ENCODE data around the gene DISC1. TPM values are rescaled to one million over a fixed set of nuclear protein-coding genes. Genes with fewer than 3 reads are reported as not detected.

The DISC1 gene
- total and polyA plus RNA-seq, 2 experiments from 2014 or later = 2.1 to 6.5 TPM

DNA sequence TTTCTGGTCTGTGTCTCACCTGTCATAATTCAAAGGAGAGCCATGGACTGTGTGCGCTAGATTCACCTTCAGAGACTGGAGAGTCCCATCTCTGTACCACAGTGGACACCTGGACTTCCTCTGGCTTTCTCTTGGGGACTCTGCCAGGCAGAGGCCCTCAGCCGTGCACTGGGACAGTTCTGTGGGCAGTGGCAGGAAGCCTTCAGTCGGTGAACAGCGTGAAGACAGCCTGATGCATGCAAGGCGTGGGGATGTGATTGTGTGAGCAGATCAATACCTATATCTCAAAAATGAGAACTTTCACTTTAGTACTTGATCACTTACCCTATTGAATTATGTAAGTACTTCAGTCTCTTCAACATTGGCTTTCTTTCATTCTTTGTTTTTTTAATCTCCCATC is 245.3 kb downstream of the DISC1 start:
- no peak overlapping the region for H3K4me3 ChIP-seq
- peaks cover 7% of the 10 kb centered on the region; the same call in 1 of the 2 replicates for H3K9me2 ChIP-seq (ENCODE audit: insufficient read depth)
- peaks cover 8% of the 10 kb centered on the region for H3K27me3 Mint-ChIP-seq (ENCODE audit: insufficient read depth, low read depth, poor library complexity)
- H3K9me3 Mint-ChIP-seq = no peaks in the 10 kb centered on the region; the same call in 2 of the 3 replicates
- H2AFZ ChIP-seq = no peak overlapping the region
- no peak for TF ChIP-seq ZNF114 (CRISPR knock-in tag; IDR thresholded peaks at IDR 0.05)
- no peak for TF ChIP-seq ZNF331 (CRISPR knock-in tag; IDR thresholded peaks at IDR 0.05; ENCODE audit: low read depth)
- TF ChIP-seq, protein P1, sequence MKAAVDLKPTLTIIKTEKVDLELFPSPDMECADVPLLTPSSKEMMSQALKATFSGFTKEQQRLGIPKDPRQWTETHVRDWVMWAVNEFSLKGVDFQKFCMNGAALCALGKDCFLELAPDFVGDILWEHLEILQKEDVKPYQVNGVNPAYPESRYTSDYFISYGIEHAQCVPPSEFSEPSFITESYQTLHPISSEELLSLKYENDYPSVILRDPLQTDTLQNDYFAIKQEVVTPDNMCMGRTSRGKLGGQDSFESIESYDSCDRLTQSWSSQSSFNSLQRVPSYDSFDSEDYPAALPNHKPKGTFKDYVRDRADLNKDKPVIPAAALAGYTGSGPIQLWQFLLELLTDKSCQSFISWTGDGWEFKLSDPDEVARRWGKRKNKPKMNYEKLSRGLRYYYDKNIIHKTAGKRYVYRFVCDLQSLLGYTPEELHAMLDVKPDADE (IDR thresholded peaks at IDR 0.05) = no peak
- TF ChIP-seq, protein P2, sequence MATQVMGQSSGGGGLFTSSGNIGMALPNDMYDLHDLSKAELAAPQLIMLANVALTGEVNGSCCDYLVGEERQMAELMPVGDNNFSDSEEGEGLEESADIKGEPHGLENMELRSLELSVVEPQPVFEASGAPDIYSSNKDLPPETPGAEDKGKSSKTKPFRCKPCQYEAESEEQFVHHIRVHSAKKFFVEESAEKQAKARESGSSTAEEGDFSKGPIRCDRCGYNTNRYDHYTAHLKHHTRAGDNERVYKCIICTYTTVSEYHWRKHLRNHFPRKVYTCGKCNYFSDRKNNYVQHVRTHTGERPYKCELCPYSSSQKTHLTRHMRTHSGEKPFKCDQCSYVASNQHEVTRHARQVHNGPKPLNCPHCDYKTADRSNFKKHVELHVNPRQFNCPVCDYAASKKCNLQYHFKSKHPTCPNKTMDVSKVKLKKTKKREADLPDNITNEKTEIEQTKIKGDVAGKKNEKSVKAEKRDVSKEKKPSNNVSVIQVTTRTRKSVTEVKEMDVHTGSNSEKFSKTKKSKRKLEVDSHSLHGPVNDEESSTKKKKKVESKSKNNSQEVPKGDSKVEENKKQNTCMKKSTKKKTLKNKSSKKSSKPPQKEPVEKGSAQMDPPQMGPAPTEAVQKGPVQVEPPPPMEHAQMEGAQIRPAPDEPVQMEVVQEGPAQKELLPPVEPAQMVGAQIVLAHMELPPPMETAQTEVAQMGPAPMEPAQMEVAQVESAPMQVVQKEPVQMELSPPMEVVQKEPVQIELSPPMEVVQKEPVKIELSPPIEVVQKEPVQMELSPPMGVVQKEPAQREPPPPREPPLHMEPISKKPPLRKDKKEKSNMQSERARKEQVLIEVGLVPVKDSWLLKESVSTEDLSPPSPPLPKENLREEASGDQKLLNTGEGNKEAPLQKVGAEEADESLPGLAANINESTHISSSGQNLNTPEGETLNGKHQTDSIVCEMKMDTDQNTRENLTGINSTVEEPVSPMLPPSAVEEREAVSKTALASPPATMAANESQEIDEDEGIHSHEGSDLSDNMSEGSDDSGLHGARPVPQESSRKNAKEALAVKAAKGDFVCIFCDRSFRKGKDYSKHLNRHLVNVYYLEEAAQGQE (IDR thresholded peaks at IDR 0.05; ENCODE audit: unreplicated experiment) = no peak
- TF ChIP-seq, protein P3, sequence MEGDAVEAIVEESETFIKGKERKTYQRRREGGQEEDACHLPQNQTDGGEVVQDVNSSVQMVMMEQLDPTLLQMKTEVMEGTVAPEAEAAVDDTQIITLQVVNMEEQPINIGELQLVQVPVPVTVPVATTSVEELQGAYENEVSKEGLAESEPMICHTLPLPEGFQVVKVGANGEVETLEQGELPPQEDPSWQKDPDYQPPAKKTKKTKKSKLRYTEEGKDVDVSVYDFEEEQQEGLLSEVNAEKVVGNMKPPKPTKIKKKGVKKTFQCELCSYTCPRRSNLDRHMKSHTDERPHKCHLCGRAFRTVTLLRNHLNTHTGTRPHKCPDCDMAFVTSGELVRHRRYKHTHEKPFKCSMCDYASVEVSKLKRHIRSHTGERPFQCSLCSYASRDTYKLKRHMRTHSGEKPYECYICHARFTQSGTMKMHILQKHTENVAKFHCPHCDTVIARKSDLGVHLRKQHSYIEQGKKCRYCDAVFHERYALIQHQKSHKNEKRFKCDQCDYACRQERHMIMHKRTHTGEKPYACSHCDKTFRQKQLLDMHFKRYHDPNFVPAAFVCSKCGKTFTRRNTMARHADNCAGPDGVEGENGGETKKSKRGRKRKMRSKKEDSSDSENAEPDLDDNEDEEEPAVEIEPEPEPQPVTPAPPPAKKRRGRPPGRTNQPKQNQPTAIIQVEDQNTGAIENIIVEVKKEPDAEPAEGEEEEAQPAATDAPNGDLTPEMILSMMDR (conservative IDR thresholded peaks at IDR 0.05; ENCODE audit: low read depth in 2 of 2) = no peak
- TF ChIP-seq, protein P4, sequence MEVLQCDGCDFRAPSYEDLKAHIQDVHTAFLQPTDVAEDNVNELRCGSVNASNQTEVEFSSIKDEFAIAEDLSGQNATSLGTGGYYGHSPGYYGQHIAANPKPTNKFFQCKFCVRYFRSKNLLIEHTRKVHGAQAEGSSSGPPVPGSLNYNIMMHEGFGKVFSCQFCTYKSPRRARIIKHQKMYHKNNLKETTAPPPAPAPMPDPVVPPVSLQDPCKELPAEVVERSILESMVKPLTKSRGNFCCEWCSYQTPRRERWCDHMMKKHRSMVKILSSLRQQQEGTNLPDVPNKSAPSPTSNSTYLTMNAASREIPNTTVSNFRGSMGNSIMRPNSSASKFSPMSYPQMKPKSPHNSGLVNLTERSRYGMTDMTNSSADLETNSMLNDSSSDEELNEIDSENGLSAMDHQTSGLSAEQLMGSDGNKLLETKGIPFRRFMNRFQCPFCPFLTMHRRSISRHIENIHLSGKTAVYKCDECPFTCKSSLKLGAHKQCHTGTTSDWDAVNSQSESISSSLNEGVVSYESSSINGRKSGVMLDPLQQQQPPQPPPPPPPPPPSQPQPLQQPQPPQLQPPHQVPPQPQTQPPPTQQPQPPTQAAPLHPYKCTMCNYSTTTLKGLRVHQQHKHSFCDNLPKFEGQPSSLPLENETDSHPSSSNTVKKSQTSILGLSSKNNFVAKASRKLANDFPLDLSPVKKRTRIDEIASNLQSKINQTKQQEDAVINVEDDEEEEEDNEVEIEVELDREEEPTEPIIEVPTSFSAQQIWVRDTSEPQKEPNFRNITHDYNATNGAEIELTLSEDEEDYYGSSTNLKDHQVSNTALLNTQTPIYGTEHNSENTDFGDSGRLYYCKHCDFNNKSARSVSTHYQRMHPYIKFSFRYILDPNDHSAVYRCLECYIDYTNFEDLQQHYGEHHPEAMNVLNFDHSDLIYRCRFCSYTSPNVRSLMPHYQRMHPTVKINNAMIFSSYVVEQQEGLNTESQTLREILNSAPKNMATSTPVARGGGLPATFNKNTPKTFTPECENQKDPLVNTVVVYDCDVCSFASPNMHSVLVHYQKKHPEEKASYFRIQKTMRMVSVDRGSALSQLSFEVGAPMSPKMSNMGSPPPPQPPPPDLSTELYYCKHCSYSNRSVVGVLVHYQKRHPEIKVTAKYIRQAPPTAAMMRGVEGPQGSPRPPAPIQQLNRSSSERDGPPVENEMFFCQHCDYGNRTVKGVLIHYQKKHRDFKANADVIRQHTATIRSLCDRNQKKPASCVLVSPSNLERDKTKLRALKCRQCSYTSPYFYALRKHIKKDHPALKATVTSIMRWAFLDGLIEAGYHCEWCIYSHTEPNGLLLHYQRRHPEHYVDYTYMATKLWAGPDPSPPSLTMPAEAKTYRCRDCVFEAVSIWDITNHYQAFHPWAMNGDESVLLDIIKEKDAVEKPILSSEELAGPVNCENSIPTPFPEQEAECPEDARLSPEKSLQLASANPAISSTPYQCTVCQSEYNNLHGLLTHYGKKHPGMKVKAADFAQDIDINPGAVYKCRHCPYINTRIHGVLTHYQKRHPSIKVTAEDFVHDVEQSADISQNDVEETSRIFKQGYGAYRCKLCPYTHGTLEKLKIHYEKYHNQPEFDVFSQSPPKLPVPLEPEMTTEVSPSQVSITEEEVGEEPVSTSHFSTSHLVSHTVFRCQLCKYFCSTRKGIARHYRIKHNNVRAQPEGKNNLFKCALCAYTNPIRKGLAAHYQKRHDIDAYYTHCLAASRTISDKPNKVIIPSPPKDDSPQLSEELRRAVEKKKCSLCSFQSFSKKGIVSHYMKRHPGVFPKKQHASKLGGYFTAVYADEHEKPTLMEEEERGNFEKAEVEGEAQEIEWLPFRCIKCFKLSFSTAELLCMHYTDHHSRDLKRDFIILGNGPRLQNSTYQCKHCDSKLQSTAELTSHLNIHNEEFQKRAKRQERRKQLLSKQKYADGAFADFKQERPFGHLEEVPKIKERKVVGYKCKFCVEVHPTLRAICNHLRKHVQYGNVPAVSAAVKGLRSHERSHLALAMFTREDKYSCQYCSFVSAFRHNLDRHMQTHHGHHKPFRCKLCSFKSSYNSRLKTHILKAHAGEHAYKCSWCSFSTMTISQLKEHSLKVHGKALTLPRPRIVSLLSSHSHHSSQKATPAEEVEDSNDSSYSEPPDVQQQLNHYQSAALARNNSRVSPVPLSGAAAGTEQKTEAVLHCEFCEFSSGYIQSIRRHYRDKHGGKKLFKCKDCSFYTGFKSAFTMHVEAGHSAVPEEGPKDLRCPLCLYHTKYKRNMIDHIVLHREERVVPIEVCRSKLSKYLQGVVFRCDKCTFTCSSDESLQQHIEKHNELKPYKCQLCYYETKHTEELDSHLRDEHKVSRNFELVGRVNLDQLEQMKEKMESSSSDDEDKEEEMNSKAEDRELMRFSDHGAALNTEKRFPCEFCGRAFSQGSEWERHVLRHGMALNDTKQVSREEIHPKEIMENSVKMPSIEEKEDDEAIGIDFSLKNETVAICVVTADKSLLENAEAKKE (CRISPR knock-in tag; IDR thresholded peaks at IDR 0.05) = no peak
- TF ChIP-seq STAT1 (IDR thresholded peaks at IDR 0.05; ENCODE audit: unreplicated experiment) = no peak
- TF ChIP-seq EZH2 (IDR thresholded peaks at IDR 0.05; ENCODE audit: low read depth, unreplicated experiment) = no peak
- TF ChIP-seq CREB1 (CRISPR knock-in tag; IDR thresholded peaks at IDR 0.05; ENCODE audit: low read depth) = no peak
- no peak for TF ChIP-seq NANOG (IDR thresholded peaks at IDR 0.05; ENCODE audit: borderline replicate concordance)
- TF ChIP-seq POLR2AphosphoS5 (IDR thresholded peaks at IDR 0.05; ENCODE audit: low read depth) = no peak
- TF ChIP-seq JUNB (IDR thresholded peaks at IDR 0.05; ENCODE audit: unreplicated experiment) = no peak
- TF ChIP-seq EZH2phosphoT487 (IDR thresholded peaks at IDR 0.05; ENCODE audit: unreplicated experiment) = no peak
- no peak overlapping the region for H3K27ac Mint-ChIP-seq
- no peaks in the 10 kb centered on the region for H3K27me3 ChIP-seq (ENCODE audit: insufficient read depth)
- no peaks in the 10 kb centered on the region for H4K20me1 ChIP-seq (replicated peaks; ENCODE audit: insufficient read depth)
- no peaks in the 10 kb centered on the region for H3K36me3 Mint-ChIP-seq (ENCODE audit: low read depth)
- H3K36me3 ChIP-seq (ENCODE audit: insufficient read depth) = no peaks in the 10 kb centered on the region
- H3K27ac ChIP-seq (ENCODE audit: low read depth) = no peak overlapping the region
- no peak for DNase-seq (ENCODE audit: low spot score)
- ATAC-seq = no peak
- H3F3A ChIP-seq (replicated peaks; ENCODE audit: low read depth) = no peaks in the 10 kb centered on the region
- H3K4me1 ChIP-seq (ENCODE audit: insufficient read depth) = peaks cover 5% of the 10 kb centered on the region; the same call in 1 of the 2 replicates
- H3K4me3 Mint-ChIP-seq = no peak overlapping the region
- H3K4me1 Mint-ChIP-seq = peaks cover 13% of the 10 kb centered on the region
- H3K79me2 ChIP-seq (replicated peaks; ENCODE audit: insufficient read depth) = no peaks in the 10 kb centered on the region
- H3K4me2 ChIP-seq = no peak overlapping the region
